Erythroblast (primary cell): ENCODE measurements around the gene CCDC194.
"Not testable (repeated sequence)": the region's sequence is repeated elsewhere in the genome, so short reads cannot be mapped to it uniquely, and the experiment has no call there.

Experiments used
- DNase-seq, 2 experiments: peaks; one replicate each; lab custom pipeline; 2025; lab: John Stamatoyannopoulos, UW
- GATA1 ChIP-seq: IDR thresholded peaks from 2 replicates; pipeline ENCODE4 v1.6.1; 2011; ENCODE audit warnings: low read depth, mild to moderate bottlenecking, control low read depth, low read length, moderate library complexity
- POLR2A ChIP-seq: IDR thresholded peaks from 2 replicates; pipeline ENCODE4 v1.6.1; 2011; ENCODE audit warnings: mild to moderate bottlenecking, low read length

CCDC194 gene

DNA sequence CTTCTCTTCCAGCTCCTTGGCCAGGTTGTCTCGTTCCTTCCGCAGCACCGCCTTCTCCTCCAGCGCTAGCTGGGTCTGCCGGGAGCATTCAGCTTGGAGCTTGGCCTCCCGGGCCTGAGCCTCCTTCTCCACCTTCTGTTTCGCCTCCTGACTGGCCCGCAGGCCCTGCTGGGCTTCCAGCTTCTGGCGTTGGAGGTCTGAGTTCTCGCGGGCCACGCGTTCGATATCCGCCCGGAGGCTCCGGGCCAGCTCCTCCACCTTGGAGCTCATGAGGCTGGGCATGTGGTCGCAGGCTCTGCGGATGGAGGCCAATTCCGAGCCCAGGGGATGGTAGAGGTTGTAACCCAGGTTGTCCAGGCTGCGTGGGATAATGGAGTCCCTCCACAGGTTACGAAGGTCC, 28.6 kb downstream of the CCDC194 start:
- TF ChIP-seq GATA1 = no peak
- TF ChIP-seq POLR2A = no peak
- no peak for DNase-seq

DNA sequence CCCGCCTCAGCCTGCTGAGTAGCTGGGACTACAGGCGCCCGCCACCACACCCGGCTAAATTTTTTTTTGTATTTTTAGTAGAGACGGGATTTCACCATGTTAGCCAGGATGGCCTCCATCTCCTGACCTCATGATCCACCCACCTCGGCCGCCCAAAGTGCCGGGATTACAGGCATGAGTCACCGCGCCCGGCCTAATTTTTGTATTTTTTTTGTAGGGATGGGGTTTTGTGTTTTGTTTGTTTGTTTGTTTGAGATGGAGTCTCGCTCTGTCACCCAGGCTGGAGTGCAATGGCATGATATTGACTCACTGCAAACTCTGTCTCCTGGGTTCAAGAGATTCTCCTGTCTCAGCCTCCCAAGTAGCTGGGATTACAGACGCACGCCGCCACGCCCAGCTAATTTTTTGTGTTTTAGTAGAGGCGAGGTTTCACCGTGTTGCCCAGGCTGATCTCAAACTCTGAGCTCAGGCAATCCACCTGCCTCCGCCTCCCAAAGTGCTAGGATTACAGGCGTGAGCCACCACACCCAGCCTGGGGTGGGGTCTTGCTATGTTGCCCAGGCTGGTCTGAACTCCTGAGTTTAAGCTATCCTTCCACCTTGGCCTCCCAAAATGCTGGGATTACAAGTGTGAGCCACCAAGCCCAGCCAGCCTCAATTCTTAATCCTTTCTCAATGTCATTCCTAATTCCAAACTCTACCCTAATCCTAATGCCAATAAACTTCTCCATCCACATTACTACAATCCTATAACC, 30.0 kb downstream of the CCDC194 start:
- DNase-seq = not testable (repeated sequence)

DNA sequence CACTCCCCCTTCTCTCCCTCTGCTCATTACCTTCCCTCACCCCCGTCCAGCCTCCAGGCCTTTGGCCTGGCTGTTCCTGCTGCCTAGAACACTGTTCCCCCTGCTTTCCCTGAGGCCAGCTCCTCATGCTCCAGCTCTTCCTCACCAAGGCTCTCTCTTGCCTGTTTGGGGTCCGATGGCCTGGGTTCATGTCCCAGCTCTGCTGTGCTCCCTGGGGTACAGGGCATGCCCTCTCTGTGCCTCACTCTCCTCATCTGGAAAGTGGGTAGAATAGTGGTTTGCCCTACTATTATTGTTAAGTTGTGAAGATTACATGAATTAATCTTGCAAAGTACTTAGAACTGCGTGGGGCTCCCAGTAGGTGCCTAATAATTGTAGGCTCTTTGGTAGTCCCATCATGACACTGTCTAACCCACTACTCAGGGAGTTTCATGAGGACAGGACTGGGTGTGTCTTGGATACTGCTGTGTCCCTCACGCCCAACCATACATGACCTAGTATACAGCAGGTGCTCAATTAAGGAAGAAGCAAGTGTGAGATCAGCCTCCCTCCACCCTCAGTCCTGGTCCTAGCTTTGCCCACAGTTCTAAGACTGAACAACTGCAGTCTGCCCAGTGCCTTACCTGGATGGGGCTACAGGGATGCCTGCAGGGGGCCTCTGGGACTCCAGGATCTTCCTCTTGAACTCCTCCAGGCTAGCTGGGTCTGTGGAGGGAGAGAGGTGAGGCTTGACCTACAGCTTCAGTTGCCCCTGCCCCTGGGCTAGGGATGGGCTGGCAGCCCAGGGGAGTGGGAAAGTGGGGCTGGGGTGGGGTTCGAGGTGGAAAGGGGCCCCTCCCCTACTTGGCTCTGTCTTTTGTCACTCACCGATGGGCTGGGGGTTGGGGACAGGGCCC, 33.8 kb downstream of the CCDC194 start:
- no peak for TF ChIP-seq POLR2A
- TF ChIP-seq GATA1 = no peak
- no peak for DNase-seq

DNA sequence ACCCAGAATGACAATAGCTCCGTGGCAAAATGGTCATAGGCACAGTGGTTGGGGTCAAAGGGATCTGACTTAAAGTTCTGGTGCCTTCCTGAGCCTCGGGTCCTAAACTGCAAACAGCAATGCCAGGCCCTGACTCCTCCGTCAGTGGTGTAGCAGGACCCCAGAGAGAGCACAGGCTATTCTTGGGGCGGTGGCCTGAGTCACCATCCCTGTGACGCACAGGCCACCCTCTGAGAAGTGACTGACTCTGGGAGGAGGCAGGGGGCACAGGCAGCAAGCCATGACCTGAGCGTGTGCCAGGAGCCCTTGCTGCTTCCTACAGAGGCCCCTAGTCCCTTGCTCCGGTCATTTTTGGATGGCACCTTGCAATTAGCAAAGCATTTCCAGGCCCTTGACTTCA, 35.6 kb downstream of the CCDC194 start:
- no peak for DNase-seq
- TF ChIP-seq GATA1 (no peak), POLR2A (no peak)

DNA sequence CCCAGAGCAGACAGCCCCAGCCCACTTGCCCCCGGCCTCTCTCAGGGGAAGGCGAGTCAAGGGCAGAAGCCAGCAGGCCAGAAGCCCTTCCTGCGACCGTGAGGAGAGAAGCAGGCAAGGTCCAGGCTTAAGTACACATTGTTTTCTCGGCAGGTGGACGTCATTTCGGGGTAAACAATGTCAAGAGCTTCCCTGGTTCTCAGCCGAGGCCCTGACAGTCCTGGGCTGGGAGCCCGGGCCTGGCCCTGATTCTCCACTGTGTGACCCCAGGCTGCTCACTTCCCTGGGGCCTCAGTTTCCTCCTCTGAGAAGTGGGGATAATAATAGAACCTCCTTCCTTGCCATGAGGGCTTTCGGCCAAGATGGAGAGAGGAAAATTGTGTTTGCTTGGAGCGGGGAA, 36.3 kb downstream of the CCDC194 start:
- DNase-seq = no peak
- TF ChIP-seq GATA1 = no peak
- no peak for TF ChIP-seq POLR2A

DNA sequence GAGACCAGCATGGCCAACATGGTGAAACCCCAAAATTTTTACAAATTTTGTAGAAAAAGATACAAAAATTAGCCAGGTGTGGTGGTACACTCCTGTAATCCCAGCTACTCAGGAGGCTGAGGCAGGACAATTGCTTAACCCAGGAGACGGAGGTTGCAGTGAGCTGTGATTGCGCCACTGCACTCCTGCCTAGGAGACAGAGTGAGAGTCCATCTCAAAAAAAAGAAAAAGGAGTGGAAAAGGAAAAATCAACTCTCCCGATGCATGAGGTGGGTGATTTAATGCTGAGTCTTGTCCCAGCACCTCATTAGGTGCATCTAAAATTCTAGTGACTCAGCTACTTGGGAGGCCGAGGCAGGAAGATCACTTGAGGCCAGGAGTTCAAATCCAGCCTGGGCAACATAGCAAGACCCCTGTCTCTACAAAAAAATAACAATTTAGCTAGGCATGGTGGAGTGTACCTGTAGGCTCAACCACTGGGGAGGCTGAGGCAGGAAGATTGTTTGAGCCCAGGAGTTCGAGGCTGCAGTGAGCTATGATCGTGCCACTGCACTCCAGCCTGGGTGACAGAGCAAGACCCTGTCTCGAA, 36.8 kb downstream of the CCDC194 start:
- no peak for DNase-seq
- no peak for TF ChIP-seq POLR2A
- no peak for TF ChIP-seq GATA1

DNA sequence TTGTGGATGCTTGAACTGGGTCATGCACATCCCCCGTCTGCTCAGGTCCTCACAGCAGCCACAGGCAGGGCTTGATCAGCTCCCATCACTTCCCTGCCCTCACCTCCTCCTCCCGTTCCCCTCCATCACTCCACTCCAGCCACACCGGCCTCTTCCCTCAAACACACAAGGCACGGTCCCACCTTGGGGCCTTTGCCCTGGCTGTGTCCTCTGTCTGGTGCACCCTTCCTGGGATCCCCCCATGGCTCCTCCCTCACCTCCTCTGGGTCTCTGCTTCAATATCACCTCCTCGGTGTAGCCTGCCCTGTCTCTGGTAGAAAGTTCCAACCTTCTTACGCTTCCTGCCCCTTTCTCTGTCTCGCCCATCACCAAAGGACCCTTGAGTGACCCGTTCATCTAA, 40.6 kb downstream of the CCDC194 start:
- TF ChIP-seq POLR2A (no peak), GATA1 (no peak)
- no peak for DNase-seq

DNA sequence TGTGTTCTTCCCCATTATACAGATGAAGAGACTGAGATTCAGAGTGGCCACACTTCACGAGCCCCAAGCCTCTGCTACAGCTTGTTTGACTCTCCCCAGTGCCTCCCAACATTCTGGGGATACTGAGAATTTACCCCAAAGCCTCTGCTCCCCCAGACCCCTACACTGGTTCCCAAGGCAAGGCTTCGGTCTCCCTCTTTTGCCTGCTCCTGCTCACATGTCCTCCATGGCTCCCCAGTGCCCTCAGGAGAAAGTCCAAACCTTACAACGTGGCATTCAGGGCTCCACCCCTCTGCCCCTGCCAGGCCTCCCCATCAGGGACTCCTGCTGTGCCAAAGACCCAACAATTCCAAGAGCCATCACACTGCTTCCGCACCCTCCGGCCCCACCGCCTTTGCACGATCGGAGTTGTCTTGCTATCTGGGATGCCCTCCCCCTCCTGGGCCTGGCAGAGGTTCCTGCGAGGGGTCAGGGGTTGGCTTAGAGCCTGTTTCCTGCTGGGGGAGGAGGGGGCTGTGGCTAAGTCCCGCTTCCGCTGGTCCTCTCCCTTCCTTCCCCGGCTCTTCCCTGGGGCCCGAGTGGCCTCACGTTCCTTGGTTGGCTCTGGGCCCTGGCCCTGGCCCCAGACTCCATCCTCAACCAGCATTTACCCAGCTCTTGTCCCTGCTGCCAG, 41.3 kb downstream of the CCDC194 start:
- DNase-seq = no peak
- TF ChIP-seq GATA1 = no peak
- TF ChIP-seq POLR2A = no peak

DNA sequence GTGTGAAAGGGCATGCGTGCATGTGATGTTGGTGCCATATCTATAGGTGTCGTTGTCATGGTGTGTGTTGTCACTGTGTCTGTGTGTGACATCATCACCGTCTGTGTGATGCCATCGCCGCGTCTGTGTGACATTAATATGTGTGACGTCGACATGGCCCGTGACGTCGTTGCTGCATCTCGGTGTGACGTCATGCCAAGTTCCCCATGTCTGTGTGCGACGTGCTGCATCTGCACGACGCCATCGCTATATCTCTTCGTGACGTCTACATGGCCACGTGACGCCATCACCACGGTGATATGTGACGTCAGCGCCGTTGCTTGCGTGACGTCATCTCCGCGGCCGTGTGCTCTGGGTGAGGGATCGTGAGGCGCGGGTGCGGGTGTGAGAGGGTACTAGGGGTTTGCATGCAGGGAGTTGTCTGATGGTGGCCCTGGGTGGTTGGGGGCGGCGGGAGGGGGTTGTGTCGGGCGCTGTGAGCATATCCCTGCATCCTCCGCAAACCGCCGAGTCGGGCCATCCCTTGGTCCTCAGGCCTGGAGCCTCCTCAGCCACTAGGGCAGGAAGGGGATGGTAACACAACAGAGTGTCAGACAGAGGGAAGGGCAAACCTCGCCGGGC, 42.1 kb downstream of the CCDC194 start:
- DNase-seq = no peak
- TF ChIP-seq GATA1 = no peak
- no peak for TF ChIP-seq POLR2A

DNA sequence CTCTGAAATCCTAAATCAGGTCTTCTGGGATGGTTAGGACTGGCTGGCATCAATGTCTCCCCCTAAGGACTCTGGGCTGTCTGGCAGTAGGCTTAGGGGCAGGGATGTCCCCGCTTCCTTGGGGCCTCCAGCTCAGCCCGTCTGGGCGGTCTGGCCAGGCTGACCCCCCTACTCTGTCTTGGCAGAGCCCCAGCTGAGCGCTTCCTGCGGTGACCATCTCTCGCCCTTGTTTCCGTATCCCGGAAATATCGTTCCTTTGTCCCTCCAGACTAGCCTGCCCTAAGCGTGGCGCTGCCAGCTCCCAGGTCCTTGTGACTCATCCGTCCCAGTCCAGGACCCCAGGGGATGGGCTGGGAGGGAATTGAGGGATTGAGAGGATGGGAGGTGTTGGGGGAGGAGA, 45.3 kb downstream of the CCDC194 start:
- no peak for DNase-seq
- no peak for TF ChIP-seq GATA1
- TF ChIP-seq POLR2A = no peak

DNA sequence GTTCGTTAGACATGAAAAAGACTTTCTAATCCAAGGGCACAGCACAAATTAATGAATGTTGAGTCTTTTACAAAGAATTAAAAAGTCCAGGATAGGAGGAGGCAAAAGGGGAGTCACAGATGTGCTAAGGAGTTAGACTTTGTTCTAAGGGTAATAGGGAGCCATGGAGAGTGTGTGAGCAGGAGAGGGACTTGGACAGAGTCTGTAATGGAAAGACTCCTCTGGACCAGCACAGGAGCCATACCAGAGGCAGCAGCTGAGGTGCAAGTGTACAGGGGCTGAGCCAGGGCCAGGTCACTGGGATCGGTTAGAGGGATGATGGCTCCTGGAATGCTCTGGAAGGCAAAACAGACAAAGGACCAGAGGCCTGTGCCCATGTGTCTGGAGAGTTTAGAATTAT, 46.1 kb downstream of the CCDC194 start:
- TF ChIP-seq GATA1 (no peak), POLR2A (no peak)
- no peak for DNase-seq

DNA sequence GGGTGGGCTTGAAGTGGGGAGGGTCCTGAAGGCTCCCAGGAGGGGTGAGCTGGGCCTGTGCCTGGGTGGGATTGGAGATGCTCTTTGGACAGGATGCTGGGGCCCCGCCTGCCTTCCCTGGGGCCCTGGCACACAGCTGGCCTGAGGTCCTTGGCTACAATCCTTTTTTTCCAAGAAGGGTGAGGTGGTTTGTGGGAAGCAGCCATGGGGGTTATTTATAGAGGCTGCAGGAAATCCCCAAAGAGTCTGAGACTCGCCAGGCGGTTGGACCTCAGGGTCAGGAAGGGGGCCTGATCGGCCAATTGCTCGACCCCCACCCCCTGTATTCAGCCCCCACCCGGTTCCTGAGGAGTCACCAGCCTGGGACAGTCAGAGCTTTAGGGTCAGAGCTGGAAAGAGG, 46.6 kb downstream of the CCDC194 start:
- no peak for DNase-seq
- TF ChIP-seq POLR2A (no peak), GATA1 (no peak)

DNA sequence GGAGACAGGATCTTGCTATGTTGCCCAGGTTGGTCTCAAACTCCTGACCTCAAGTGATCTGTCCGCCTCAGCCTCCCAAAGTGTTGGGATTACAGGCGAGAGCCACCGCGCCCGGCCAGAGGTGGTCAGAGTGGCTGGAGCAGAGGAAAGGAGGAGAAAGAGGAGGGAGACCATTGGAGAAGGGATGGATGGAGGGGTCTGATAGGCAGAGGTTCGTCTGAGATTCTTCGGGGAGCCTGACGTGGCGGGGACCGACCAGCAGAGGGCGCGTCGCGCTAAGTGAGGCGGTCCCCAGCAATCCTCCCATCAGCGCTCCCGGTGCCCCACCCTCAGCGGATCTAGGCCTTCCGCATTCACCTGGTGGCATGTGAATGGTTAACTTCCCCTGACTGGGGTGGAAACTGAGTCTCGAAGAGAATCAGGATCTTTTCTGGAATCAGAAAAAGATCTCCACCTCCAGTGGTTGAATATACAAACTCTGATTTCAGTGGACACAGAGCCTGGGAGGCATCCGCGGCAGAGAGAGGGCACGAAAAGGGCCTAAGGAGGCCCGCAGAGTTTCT, 47.8 kb downstream of the CCDC194 start:
- no peak for TF ChIP-seq GATA1
- TF ChIP-seq POLR2A = no peak
- peak; percentile 67 to 86 for DNase-seq
